A549 (cell line): ENCODE data around the gene TCL1A. TPM values are rescaled to one million over a fixed set of nuclear protein-coding genes. Genes with fewer than 3 reads are reported as not detected.

Experiments used
- ATAC-seq, 2 experiments: fragments of 200-7000 bp in 1 of 2; fragments of >200 bp in 1 of 2; cut with Nextera tagmentation in 1 of 2; cut with Tn5 transposase in 1 of 2; 3 replicates each; pipeline versions ENCODE4 v1.8.0 to v1.9.1; 2018 to 2020; ENCODE audit warnings: mild to moderate bottlenecking in 1 of 2, moderate library complexity in 1 of 2
- CTCF ChIA-PET: fragments of 300-600 bp; sonication (Branson Sonifier 250); formaldehyde crosslinking; extraction: SDS; loops from one replicate; lab custom pipeline; 2021; ENCODE audit warnings: antibody characterized with exemption, inconsistent platforms; lab: Yijun Ruan, JAX
- POLR2A ChIA-PET: fragments of 350-600 bp; formaldehyde crosslinking; extraction: SDS; loops from one replicate; lab custom pipeline; 2021; ENCODE audit warnings: antibody characterized with exemption, inconsistent platforms; lab: Yijun Ruan, JAX
- DNase-seq, 2 experiments: peaks; one replicate each; pipeline versions ENCODE4 v3.0.0 to v3.0.0-alpha.2; 2011 to 2016; ENCODE audit warnings: low read depth in 1 of 2, low spot score in 1 of 2
- FAIRE-seq: peaks from 2 replicates; lab custom pipeline; 2011; peaks lifted over from hg19 to GRCh38; lab: Jason Lieb, UNC
- H3K27ac ChIP-seq, 2 experiments: fragments of >200 bp; sonication (Bioruptor Twin); formaldehyde crosslinking; 3 replicates each; pipeline ENCODE4 v1.5.1; 2016 to 2017
- H3K4me1 ChIP-seq: fragments of >200 bp; sonication (Bioruptor Twin); formaldehyde crosslinking; 3 replicates; pipeline ENCODE4 v1.6.1; 2016
- H3K4me2 ChIP-seq: fragments of >200 bp; sonication (Bioruptor Twin); formaldehyde crosslinking; 3 replicates; pipeline ENCODE4 v1.6.1; 2016
- H3K4me3 ChIP-seq: fragments of >200 bp; sonication (Bioruptor Twin); formaldehyde crosslinking; 3 replicates; pipeline ENCODE4 v1.5.1; 2016
- H3K9me3 ChIP-seq: fragments of >200 bp; sonication (Bioruptor Twin); formaldehyde crosslinking; 3 replicates; pipeline ENCODE4 v1.6.1; 2016
- ATOH8 ChIP-seq: fragments of 250-450 bp; sonication (Bioruptor Pico); IDR thresholded peaks from 2 replicates; pipeline ENCODE4 v1.5.0; 2020; ENCODE audit warnings: low read depth, mild to moderate bottlenecking, moderate library complexity
- CHD4 ChIP-seq: fragments of 200-600 bp; sonication (generic); IDR thresholded peaks from 2 replicates; pipeline ENCODE4 v1.6.1; 2016; ENCODE audit warnings: antibody characterized with exemption, mild to moderate bottlenecking, borderline replicate concordance
- E2F6 ChIP-seq: IDR thresholded peaks from 2 replicates; pipeline ENCODE4 v1.6.1; 2012; ENCODE audit warnings: low read depth, borderline replicate concordance
- EHF ChIP-seq: fragments of 250-450 bp; sonication (Bioruptor Pico); IDR thresholded peaks from 2 replicates; pipeline ENCODE4 v1.5.0; 2020; ENCODE audit warnings: mild to moderate bottlenecking
- EHMT2 ChIP-seq: fragments of 200-600 bp; sonication (generic); IDR thresholded peaks from 2 replicates; pipeline ENCODE4 v1.6.1; 2016; ENCODE audit warnings: antibody characterized with exemption, low read depth, mild to moderate bottlenecking, moderate library complexity
- ELK1 ChIP-seq: fragments of 150-350 bp; IDR thresholded peaks from 2 replicates; pipeline ENCODE4 v1.6.1; 2014; ENCODE audit warnings: low read depth, mild to moderate bottlenecking, low read length
- EP300 ChIP-seq, 2 experiments: fragments of >200 bp; sonication (Bioruptor Twin); formaldehyde crosslinking; IDR thresholded peaks; 2 replicates in 1 of 2; 3 replicates in 1 of 2; pipeline ENCODE4 v1.6.1; 2016 to 2017
- FOSL2 ChIP-seq, 2 experiments: fragments of 450-650 bp in 1 of 2; fragments of >200 bp in 1 of 2; sonication (Bioruptor Twin) in 1 of 2; formaldehyde crosslinking; IDR thresholded peaks; 2 replicates each; pipeline versions ENCODE4 v1.5.0 to v1.6.1; 2016 to 2020; ENCODE audit warnings: mild to moderate bottlenecking in 1 of 2, moderate library complexity in 1 of 2
- GATA3 ChIP-seq: IDR thresholded peaks from 2 replicates; pipeline ENCODE4 v1.6.1; 2012; ENCODE audit warnings: borderline replicate concordance
- HDAC2 ChIP-seq: fragments of 200-600 bp; sonication (generic); IDR thresholded peaks from 2 replicates; pipeline ENCODE4 v1.6.1; 2016
- HES2 ChIP-seq: fragments of >200 bp; sonication (Bioruptor Twin); formaldehyde crosslinking; IDR thresholded peaks from 2 replicates; pipeline ENCODE4 v1.6.1; 2016
- HMGXB4 ChIP-seq: fragments of 250-450 bp; sonication (Bioruptor Pico); IDR thresholded peaks from 2 replicates; pipeline ENCODE4 v1.5.0; 2021; ENCODE audit warnings: mild to moderate bottlenecking, moderate library complexity, borderline replicate concordance
- HOXA7 ChIP-seq: fragments of 250-450 bp; sonication (Bioruptor Pico); IDR thresholded peaks from 2 replicates; pipeline ENCODE4 v1.5.0; 2020; ENCODE audit warnings: mild to moderate bottlenecking, moderate library complexity
- JUN ChIP-seq, 2 experiments: fragments of >200 bp; sonication (Bioruptor Twin); formaldehyde crosslinking; IDR thresholded peaks; 2 replicates in 1 of 2; 3 replicates in 1 of 2; pipeline ENCODE4 v1.6.1; 2016 to 2017
- MAFK ChIP-seq: fragments of 450-650 bp; IDR thresholded peaks from 2 replicates; pipeline ENCODE4 v1.6.1; 2014; ENCODE audit not compliant: partially characterized antibody
- MAZ ChIP-seq: fragments of 150-350 bp; IDR thresholded peaks from 2 replicates; pipeline ENCODE4 v1.6.1; 2014; ENCODE audit warnings: antibody characterized with exemption, low read depth, low read length, borderline replicate concordance
- PBX3 ChIP-seq: IDR thresholded peaks from 2 replicates; pipeline ENCODE4 v1.6.1; 2012
- POLR2A ChIP-seq: IDR thresholded peaks from 2 replicates; pipeline ENCODE4 v1.6.1; 2012; ENCODE audit warnings: mild to moderate bottlenecking, low read length
- RAD21 ChIP-seq, 2 experiments: fragments of >200 bp in 1 of 2; sonication (Bioruptor Twin) in 1 of 2; formaldehyde crosslinking in 1 of 2; IDR thresholded peaks in 1 of 2; conservative IDR thresholded peaks in 1 of 2; 2 replicates in 1 of 2; 3 replicates in 1 of 2; pipeline ENCODE4 v1.6.1; 2012 to 2018; ENCODE audit warnings: inconsistent platforms in 1 of 2
- RFX5 ChIP-seq: fragments of 450-650 bp; IDR thresholded peaks from 2 replicates; pipeline ENCODE4 v1.7.1; 2014; ENCODE audit warnings: antibody characterized with exemption, mild to moderate bottlenecking, moderate library complexity
- SMC3 ChIP-seq: fragments of >200 bp; sonication (Bioruptor Twin); formaldehyde crosslinking; IDR thresholded peaks from 3 replicates; pipeline ENCODE4 v1.6.1; 2018; ENCODE audit warnings: inconsistent platforms
- SREBF2 ChIP-seq: fragments of 450-650 bp; IDR thresholded peaks from 2 replicates; pipeline ENCODE4 v1.6.1; 2014; ENCODE audit warnings: mild to moderate bottlenecking, moderate library complexity
- TP53 ChIP-seq: fragments of 250-450 bp; sonication (Bioruptor Pico); IDR thresholded peaks from 2 replicates; pipeline ENCODE4 v1.5.0; 2021; ENCODE audit warnings: mild to moderate bottlenecking, moderate library complexity
- ZFP36 ChIP-seq: fragments of 450-650 bp; IDR thresholded peaks from 2 replicates; pipeline ENCODE4 v1.6.1; 2014; ENCODE audit warnings: borderline replicate concordance; ENCODE audit not compliant: partially characterized antibody
- WGBS: methylation state at CpG from one replicate; pipeline ENCODE4 v1.1.6; 2017; ENCODE audit errors: missing lambda C conversion rate; 5-methylcytosine and 5-hydroxymethylcytosine counted together
- polyA plus RNA-seq, 4 experiments: library from polyadenylated mRNA; depleted of rRNA in 3 of 4; stranded (reverse); fragments of >200 nt; fragmentation: RNase III in 1 of 4; extraction: RNeasy Plus Mini Kit Qiagen cat#74134 plus additional on column Dnase treatment in 1 of 4; gene quantifications; 2 replicates in 3 of 4; 3 replicates in 1 of 4; pipeline ENCODE4 v1.2.3, GENCODE V29; 2011 to 2017

TCL1A gene
- polyA plus RNA-seq, 2 of the 4 experiments (the other 2 are of a cell fraction), result not detected

- TF ChIP-seq EHMT2 (no peak), HES2 (no peak), SMC3 (no peak), MAZ (no peak), HOXA7 (no peak), GATA3 (no peak), HMGXB4 (CRISPR knock-in tag) (no peak)
These were observed 10.6 kb downstream of the TCL1A start (continued) for GRCh38 chr14:95703341-95703740.

- no peak overlapping the region for H3K27ac ChIP-seq
- POLR2A ChIA-PET, result no interaction called here
- FAIRE-seq, result no peak
- H3K4me1 ChIP-seq, result no peaks in the 10 kb centered on the region
- H3K4me2 ChIP-seq, result no peak overlapping the region
- CTCF ChIA-PET, result no interaction called here
- no peak for ATAC-seq
- 14% methylated on average over 4 of the region's 4 CpGs for WGBS
- no peak for TF ChIP-seq HDAC2
- no peak for TF ChIP-seq ELK1
- no peak for TF ChIP-seq CHD4
- no peak for TF ChIP-seq E2F6
- no peak for TF ChIP-seq FOSL2 (IDR thresholded peaks at IDR 0.05)
- no peak for TF ChIP-seq FOSL2 (CRISPR knock-in tag; IDR thresholded peaks at IDR 0.05)
- no peak for TF ChIP-seq SREBF2
- TF ChIP-seq RFX5, result no peak
- no peak for TF ChIP-seq ZFP36
- TF ChIP-seq TP53 (CRISPR knock-in tag), result no peak
- TF ChIP-seq EHMT2, result no peak
- no peak for TF ChIP-seq JUN (IDR thresholded peaks at IDR 0.05)
- no peak for TF ChIP-seq MAFK
- no peak for TF ChIP-seq RAD21 (conservative IDR thresholded peaks at IDR 0.05 in 1 of 2, IDR thresholded peaks at IDR 0.05 in 1 of 2)
- no peak for TF ChIP-seq POLR2A
- TF ChIP-seq EHF (CRISPR knock-in tag), result no peak
- TF ChIP-seq PBX3, result no peak
- no peak for TF ChIP-seq ATOH8 (CRISPR knock-in tag)
- no peak for TF ChIP-seq EP300 (IDR thresholded peaks at IDR 0.05)
- DNase-seq, result no peak
- no peak overlapping the region for H3K4me3 ChIP-seq
- no peaks in the 10 kb centered on the region for H3K9me3 ChIP-seq
These were observed 12.1 kb downstream of the TCL1A start for GRCh38 chr14:95701846-95702221.
